HEK293 (cell line): ENCODE measurements around the gene TRIP10.

Source experiments
- PRDM10 ChIP-seq: fragments of 450-650 bp; formaldehyde crosslinking; IDR thresholded peaks from 2 replicates; pipeline ENCODE4 v1.5.1; 2016; ENCODE audit warnings: missing biosample characterization, missing genetic modification characterization
- ZNF18 ChIP-seq: fragments of 450-650 bp; formaldehyde crosslinking; IDR thresholded peaks from 2 replicates; pipeline ENCODE4 v1.5.1; 2016; ENCODE audit warnings: missing biosample characterization, missing genetic modification characterization

Gene TRIP10

GRCh38 chr19:6800991-6801484 is 61.6 kb downstream of the TRIP10 start (continued):
- TF ChIP-seq PRDM10 (tag by site-specific recombination) (no peak), ZNF18 (tag by site-specific recombination) (no peak)
- TF ChIP-seq, all 188 proteins: peak for 0
